HG03039 (cell line): ENCODE results near the gene LDLRAD3.

Experiments used
- ATAC-seq: cut with Tn5 transposase; IDR thresholded peaks from one replicate; pipeline ENCODE4 v1.9.1; 2021; ENCODE audit warnings: mild to moderate bottlenecking, moderate library complexity; ENCODE audit not compliant: unreplicated experiment

The LDLRAD3 gene

GRCh38 chr11:36195496-36196354 lies 251.9 kb downstream of the LDLRAD3 start:
- ATAC-seq, result no peak

GRCh38 chr11:36196411-36196998 lies 252.6 kb downstream of the LDLRAD3 start:
- ATAC-seq, result no peak

- ATAC-seq, result no peak
Observed at GRCh38 chr11:36201411-36201810, 257.5 kb downstream of the LDLRAD3 start.

GRCh38 chr11:36205536-36205935 lies 261.7 kb downstream of the LDLRAD3 start:
- no peak for ATAC-seq

- ATAC-seq, result no peak
Observed at GRCh38 chr11:36210529-36210928, 266.7 kb downstream of the LDLRAD3 start.

GRCh38 chr11:36211761-36212430 lies 268.0 kb downstream of the LDLRAD3 start:
- ATAC-seq, result no peak

- ATAC-seq, result no peak
Observed at GRCh38 chr11:36212564-36213392, 268.9 kb downstream of the LDLRAD3 start.

GRCh38 chr11:36213393-36213840 lies 269.6 kb downstream of the LDLRAD3 start:
- no peak for ATAC-seq

GRCh38 chr11:36214480-36214879 lies 270.6 kb downstream of the LDLRAD3 start:
- no peak for ATAC-seq

GRCh38 chr11:36214976-36215692 lies 271.3 kb downstream of the LDLRAD3 start:
- ATAC-seq, result no peak

GRCh38 chr11:36215693-36216060 lies 271.8 kb downstream of the LDLRAD3 start:
- ATAC-seq, result no peak

GRCh38 chr11:36216061-36216615 lies 272.3 kb downstream of the LDLRAD3 start:
- ATAC-seq, result no peak

GRCh38 chr11:36218283-36218921 lies 274.5 kb downstream of the LDLRAD3 start:
- ATAC-seq, result no peak

- no peak for ATAC-seq
Observed at GRCh38 chr11:36219996-36220395, 276.1 kb downstream of the LDLRAD3 start.

GRCh38 chr11:36222831-36223635 lies 279.2 kb downstream of the LDLRAD3 start:
- ATAC-seq, result no peak

- ATAC-seq, result no peak
Observed at GRCh38 chr11:36224209-36224882, 280.5 kb downstream of the LDLRAD3 start.

GRCh38 chr11:36227044-36227443 lies 283.2 kb downstream of the LDLRAD3 start:
- ATAC-seq, result no peak

- ATAC-seq, result no peak
Observed at GRCh38 chr11:36228689-36229088, 284.8 kb downstream of the LDLRAD3 start.
